AG04449 (cell line): ENCODE results near the gene CPZ.

Experiments
- CTCF ChIA-PET: fragments of 350-600 bp; formaldehyde crosslinking; extraction: SDS; loops from one replicate; lab custom pipeline; 2021; ENCODE audit warnings: antibody characterized with exemption; lab: Yijun Ruan, JAX
- POLR2A ChIA-PET: fragments of 400-600, 350-600 bp; formaldehyde crosslinking; extraction: SDS; loops from one replicate; lab custom pipeline; 2020; ENCODE audit warnings: antibody characterized with exemption, inconsistent platforms; lab: Yijun Ruan, JAX
- DNase-seq: peaks from one replicate; pipeline ENCODE4 v3.0.0-alpha.2; 2010; ENCODE audit warnings: low read depth, low spot score
- H3K4me3 ChIP-seq: 2 replicates; pipeline ENCODE4 v1.5.1; 2011; ENCODE audit warnings: low read depth, mild to moderate bottlenecking, control low read depth, low read length
- TF ChIP-seq, protein P1 (sequence below): IDR thresholded peaks from one replicate; pipeline ENCODE4 v1.5.1; 2011; ENCODE audit warnings: mild to moderate bottlenecking, moderate library complexity, low read length, control low read depth, inconsistent platforms; ENCODE audit not compliant: insufficient read depth; ENCODE audit errors: missing control alignments

The CPZ gene

DNA sequence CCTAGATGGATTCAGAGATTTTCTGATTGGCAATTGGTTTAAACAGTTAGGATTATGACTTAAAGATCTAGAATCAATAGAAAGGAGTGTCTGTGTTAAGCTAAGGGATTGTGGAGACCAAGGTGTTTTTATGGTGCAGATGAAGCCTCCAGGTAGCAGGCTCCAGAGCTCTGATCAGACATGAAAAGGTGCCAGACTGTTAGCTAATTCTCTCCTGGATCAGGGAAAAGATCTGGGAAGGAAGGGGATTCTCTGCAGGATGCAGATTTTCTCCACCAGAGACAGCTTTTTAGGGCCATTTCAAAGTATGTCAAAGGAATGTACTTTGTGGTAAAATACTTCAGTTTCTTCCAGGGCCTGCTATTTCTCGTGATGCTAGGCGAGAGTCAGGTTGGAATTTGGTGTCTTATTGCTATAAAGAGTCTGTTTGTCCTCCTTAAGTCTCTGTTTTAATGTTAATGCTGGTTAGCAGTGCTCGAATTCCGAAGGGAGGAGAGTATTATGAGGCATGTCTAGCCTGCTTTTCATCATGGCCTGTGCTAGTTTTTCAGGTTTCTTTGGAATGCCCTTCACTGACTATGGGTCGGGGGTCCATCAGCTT lies 24.4 kb upstream of the CPZ start:
- CTCF ChIA-PET: interaction anchor here (0.8 to 1.8 kb wide), 6 partner anchors 10 to 66 kb away, joined by 3 to 4 read pairs (median 3); partner anchors contain the start of gene CPZ
- POLR2A ChIA-PET: interaction anchor here (1.4 kb wide), 1 partner anchor 24 kb away, joined by 4 read pairs; the partner anchor contains the start of gene CPZ
- DNase-seq: no peak
- H3K4me3 ChIP-seq: no peak overlapping the region
- TF ChIP-seq, protein P1, sequence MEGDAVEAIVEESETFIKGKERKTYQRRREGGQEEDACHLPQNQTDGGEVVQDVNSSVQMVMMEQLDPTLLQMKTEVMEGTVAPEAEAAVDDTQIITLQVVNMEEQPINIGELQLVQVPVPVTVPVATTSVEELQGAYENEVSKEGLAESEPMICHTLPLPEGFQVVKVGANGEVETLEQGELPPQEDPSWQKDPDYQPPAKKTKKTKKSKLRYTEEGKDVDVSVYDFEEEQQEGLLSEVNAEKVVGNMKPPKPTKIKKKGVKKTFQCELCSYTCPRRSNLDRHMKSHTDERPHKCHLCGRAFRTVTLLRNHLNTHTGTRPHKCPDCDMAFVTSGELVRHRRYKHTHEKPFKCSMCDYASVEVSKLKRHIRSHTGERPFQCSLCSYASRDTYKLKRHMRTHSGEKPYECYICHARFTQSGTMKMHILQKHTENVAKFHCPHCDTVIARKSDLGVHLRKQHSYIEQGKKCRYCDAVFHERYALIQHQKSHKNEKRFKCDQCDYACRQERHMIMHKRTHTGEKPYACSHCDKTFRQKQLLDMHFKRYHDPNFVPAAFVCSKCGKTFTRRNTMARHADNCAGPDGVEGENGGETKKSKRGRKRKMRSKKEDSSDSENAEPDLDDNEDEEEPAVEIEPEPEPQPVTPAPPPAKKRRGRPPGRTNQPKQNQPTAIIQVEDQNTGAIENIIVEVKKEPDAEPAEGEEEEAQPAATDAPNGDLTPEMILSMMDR: no peak

DNA sequence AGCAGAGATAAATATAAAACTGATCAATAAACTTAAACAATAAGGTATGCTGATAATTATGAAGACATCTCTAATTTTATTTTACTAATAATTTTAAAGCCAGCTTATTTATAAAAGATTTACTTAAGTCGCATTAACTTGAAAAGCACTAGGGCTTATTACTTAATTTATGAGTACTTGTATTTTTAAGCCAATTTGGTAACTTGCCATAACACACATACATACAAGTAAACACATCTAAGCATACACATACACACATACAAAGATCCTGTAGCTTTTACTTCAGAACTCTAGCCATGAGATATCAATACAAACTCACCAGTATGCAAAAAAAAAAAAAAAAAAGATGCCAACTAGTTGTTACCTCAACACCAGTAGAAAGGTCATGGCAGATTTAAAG lies 22.4 kb upstream of the CPZ start:
- DNase-seq: no peak
- H3K4me3 ChIP-seq: no peak overlapping the region
- POLR2A ChIA-PET: no interaction called here
- TF ChIP-seq, protein P1: no peak
- CTCF ChIA-PET: interaction anchor here (1.8 to 3.2 kb wide), 2 partner anchors 22 to 101 kb away, joined by 4 to 9 read pairs; partner anchors contain the start of gene CPZ

DNA sequence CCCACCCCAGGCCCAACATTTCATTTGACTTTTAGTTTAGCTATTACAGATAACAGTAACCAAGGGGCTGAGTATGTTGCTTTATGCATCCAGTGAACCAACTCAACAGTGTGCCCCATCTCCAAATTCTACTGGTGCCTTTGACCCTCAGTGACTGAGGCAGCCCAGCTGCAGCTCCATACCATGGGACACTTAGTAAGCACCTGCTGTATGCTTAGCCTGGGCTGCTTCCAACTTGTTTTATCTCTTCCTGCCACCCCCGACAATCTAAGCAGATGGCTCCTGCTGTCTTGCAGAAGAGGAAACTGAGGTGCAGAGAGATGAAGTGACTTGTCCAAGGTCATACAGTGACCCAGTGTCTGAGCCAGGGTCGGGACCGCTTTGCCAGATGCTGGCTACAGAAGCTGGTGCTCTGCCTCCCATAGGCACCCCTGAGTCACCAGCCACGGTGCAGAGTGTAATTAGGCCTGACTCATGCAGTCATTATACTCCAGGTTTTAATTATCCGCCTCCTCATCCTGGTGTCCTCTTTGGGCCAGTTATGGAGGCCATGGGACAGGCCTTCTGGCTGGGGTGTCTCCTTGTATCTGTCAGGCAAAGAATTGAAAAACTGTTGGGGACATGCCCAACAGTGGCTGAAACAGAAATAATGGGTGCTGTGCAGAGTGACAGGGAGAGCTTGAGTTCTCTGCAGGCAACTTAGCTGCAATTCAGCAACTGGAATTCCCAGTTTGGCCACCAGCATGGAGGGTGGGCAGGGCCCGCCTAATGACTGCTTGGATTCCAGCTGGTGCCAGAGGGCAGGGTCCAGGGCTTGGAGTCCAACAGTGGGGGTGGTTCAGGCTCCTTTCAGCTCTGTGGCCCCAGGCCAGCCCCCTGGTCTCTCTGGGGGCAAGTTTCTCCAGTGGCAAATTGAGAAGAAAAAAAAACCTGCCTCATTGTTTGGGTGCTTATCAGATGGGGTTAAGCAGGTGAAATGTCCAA lies 20.6 kb upstream of the CPZ start:
- no peak for DNase-seq
- POLR2A ChIA-PET: interaction anchor here (0.6 kb wide), 1 partner anchor 11 kb away, joined by 3 read pairs; no protein-coding TSS in a partner anchor
- CTCF ChIA-PET: interaction anchor here (1.1 to 3.2 kb wide), 2 partner anchors 99 to 103 kb away, joined by 3 to 9 read pairs; no protein-coding TSS in a partner anchor
- no peak overlapping the region for H3K4me3 ChIP-seq
- TF ChIP-seq, protein P1: no peak

DNA sequence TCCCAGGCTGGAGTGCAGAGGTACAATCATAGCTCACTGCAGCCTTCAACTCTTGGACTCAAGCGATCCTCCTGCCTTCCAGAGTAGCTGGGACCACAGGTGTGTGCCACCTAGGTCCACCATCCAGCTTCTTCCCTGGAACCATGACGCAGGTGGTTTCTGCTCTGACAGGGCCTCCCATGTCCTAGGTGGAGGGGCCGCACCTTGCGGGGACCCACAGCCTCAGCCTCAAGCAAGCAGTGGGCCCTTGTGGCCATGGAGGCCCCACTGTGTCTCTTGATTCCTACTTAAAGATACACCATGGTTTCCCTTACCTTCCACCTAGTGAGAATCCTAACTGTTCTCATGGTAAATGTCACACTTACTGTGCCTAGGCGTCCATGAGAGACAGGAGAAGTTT lies 19.3 kb upstream of the CPZ start:
- no peak overlapping the region for H3K4me3 ChIP-seq
- ChIA-PET CTCF (no interaction called here), POLR2A (no interaction called here)
- TF ChIP-seq, protein P1: no peak
- DNase-seq: no peak

DNA sequence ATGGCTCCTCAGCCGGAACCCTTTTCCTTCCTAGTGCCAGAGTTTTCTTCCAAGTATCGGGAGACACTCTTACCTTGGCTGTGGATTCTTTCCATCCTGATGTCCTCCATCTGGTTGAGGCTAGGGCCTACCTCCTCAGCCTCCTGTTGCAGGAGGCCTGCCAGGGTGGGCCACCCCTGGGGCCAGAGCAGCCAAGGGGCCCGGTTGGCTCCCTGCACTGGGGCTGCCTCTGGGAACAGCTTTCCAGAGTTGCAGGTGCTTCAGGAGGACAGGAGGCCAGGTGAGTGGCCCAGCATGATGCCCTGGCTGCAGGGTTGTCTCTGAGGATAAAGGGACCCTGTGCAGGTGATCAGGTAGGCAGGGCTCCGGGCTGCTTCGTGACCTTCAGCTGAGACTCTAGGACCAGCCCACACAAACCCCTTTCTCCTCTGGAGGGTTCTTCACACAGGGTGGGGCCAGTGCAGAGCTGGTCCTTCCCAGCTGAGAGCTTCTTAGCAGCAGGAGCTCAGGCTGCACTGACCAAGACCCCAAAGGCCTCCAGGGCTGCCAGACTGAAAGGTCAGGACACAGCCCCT lies 17.7 kb upstream of the CPZ start:
- TF ChIP-seq, protein P1: no peak
- CTCF ChIA-PET: interaction anchor here (2.7 kb wide), 1 partner anchor 107 kb away, joined by 8 read pairs; no protein-coding TSS in a partner anchor
- POLR2A ChIA-PET: no interaction called here
- no peak for DNase-seq
- no peak overlapping the region for H3K4me3 ChIP-seq
